HepG2 (cell line): Measurements from ENCODE around the gene KLHL17. TPM values are rescaled to one million over a fixed set of nuclear protein-coding genes. Genes with fewer than 3 reads are reported as not detected.

Experiments
- DRAP1 ChIP-seq: IDR thresholded peaks from 2 replicates; pipeline ENCODE4 v1.6.1; 2016; ENCODE audit warnings: missing genetic modification reagents, missing compliant biosample characterization
- ELF3 ChIP-seq: IDR thresholded peaks from 2 replicates; pipeline ENCODE4 v1.6.1; 2016; ENCODE audit warnings: missing genetic modification reagents, missing compliant biosample characterization
- FIP1L1 ChIP-seq: fragments of 200-400 bp; formaldehyde crosslinking; IDR thresholded peaks from 2 replicates; pipeline ENCODE4 v1.6.1; 2018; ENCODE audit warnings: low read depth, mild to moderate bottlenecking, low read length, moderate library complexity, borderline replicate concordance; ENCODE audit not compliant: insufficient read depth
- IKZF4 ChIP-seq: sonication (generic); formaldehyde crosslinking; IDR thresholded peaks from 2 replicates; pipeline ENCODE4 v1.5.1; 2020; ENCODE audit warnings: borderline replicate concordance, mild to moderate bottlenecking, low read depth, missing genetic modification reagents; ENCODE audit errors: not compliant biosample characterization
- MAF1 ChIP-seq: sonication (generic); formaldehyde crosslinking; IDR thresholded peaks from 2 replicates; pipeline ENCODE4 v1.5.0; 2020; ENCODE audit warnings: missing genetic modification reagents, borderline replicate concordance
- MLX ChIP-seq: IDR thresholded peaks from 2 replicates; pipeline ENCODE4 v1.6.1; 2016
- MZF1 ChIP-seq: sonication (generic); formaldehyde crosslinking; IDR thresholded peaks from 2 replicates; pipeline ENCODE4 v1.8.1; 2023; ENCODE audit warnings: mild to moderate bottlenecking, missing genetic modification reagents, borderline replicate concordance
- PRDM15 ChIP-seq: sonication (generic); formaldehyde crosslinking; IDR thresholded peaks from 2 replicates; pipeline ENCODE4 v1.4.0; 2020; ENCODE audit warnings: missing genetic modification reagents
- RXRA ChIP-seq: sonication (generic); formaldehyde crosslinking; IDR thresholded peaks from 2 replicates; pipeline ENCODE4 v1.5.1; 2020; ENCODE audit warnings: missing genetic modification reagents
- ZNF180 ChIP-seq: sonication (generic); formaldehyde crosslinking; IDR thresholded peaks from 2 replicates; pipeline ENCODE4 v1.4.0; 2020; ENCODE audit warnings: low read depth, missing genetic modification reagents, borderline replicate concordance
- ZNF253 ChIP-seq: sonication (generic); formaldehyde crosslinking; IDR thresholded peaks from 2 replicates; pipeline ENCODE4 v1.8.0; 2022; ENCODE audit warnings: mild to moderate bottlenecking, missing genetic modification reagents, borderline replicate concordance
- ZNF282 ChIP-seq: fragments of 450-650 bp; IDR thresholded peaks from 2 replicates; pipeline ENCODE4 v1.6.1; 2018; ENCODE audit not compliant: partially characterized antibody
- ZNF558 ChIP-seq: sonication (generic); formaldehyde crosslinking; IDR thresholded peaks from 2 replicates; pipeline ENCODE4 v1.9.0; 2022; ENCODE audit warnings: mild to moderate bottlenecking, missing genetic modification reagents, borderline replicate concordance
- ZNF691 ChIP-seq: sonication (generic); formaldehyde crosslinking; IDR thresholded peaks from 2 replicates; pipeline ENCODE4 v1.4.0; 2020; ENCODE audit warnings: missing genetic modification reagents, low read depth, mild to moderate bottlenecking, borderline replicate concordance
- polyA plus RNA-seq, 8 experiments: library from polyadenylated mRNA; depleted of rRNA in 3 of 8; stranded (reverse) in 7 of 8; unstranded in 1 of 8; fragments of >200 nt; fragmentation: Illumina TruSeq in 4 of 8; extraction: Trizol in 4 of 8; gene quantifications; 2 replicates each; pipeline versions ENCODE4 v1.2.1 to v1.2.3, GENCODE V29; 2011 to 2016; ENCODE audit warnings: low read depth in 4 of 8, missing spikeins in 1 of 8, mixed read lengths in 1 of 8; ENCODE audit not compliant: insufficient read depth in 1 of 8
- total RNA-seq, 5 experiments: library from RNA; depleted of rRNA; stranded (reverse); fragments of >200 nt; fragmentation: Illumina TruSeq; extraction: Trizol; gene quantifications; 2 replicates each; pipeline ENCODE4 v1.2.3, GENCODE V29; 2016; ENCODE audit warnings: low read depth in 1 of 5
- TF ChIP-seq, protein P1 (sequence below): sonication (generic); formaldehyde crosslinking; IDR thresholded peaks from 2 replicates; pipeline ENCODE4 v1.5.0; 2020; ENCODE audit warnings: missing genetic modification reagents, mild to moderate bottlenecking, borderline replicate concordance
- TF ChIP-seq, protein P2 (sequence below): sonication (generic); formaldehyde crosslinking; IDR thresholded peaks from 2 replicates; pipeline ENCODE4 v1.9.0; 2022; ENCODE audit warnings: missing genetic modification reagents, mild to moderate bottlenecking, borderline replicate concordance

Gene KLHL17
- total and polyA plus RNA-seq, 2 of the 13 experiments (the other 11 are each of a cell fraction or from before 2014, with no cell fraction given): 9.3 to 24.7 TPM

GRCh38 chr1:1004780-1005697 is 44.7 kb downstream of the KLHL17 start (continued):
- TF ChIP-seq ZNF282 (no peak), ELF3 (CRISPR knock-in tag) (no peak), MAF1 (CRISPR knock-in tag) (no peak), ZNF691 (CRISPR knock-in tag) (no peak), ZNF558 (no peak), ZNF180 (CRISPR knock-in tag) (no peak), PRDM15 (no peak), IKZF4 (CRISPR knock-in tag) (no peak), DRAP1 (CRISPR knock-in tag) (0 out of 2 replicates have a peak, but pooled peaks have one; percentile 53), RXRA (peak; percentile 45; the same call in 1 of the 2 replicates), FIP1L1 (no peak), MZF1 (CRISPR knock-in tag) (no peak), MLX (CRISPR knock-in tag) (no peak), ZNF253 (no peak)
- TF ChIP-seq, protein P1, sequence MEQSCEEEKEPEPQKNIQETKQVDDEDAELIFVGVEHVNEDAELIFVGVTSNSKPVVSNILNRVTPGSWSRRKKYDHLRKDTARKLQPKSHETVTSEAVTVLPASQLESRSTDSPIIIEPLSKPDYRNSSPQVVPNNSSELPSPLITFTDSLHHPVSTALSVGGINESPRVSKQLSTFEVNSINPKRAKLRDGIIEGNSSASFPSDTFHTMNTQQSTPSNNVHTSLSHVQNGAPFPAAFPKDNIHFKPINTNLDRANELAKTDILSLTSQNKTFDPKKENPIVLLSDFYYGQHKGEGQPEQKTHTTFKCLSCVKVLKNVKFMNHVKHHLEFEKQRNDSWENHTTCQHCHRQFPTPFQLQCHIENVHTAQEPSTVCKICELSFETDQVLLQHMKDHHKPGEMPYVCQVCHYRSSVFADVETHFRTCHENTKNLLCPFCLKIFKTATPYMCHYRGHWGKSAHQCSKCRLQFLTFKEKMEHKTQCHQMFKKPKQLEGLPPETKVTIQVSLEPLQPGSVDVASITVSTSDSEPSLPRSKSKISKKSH (CRISPR knock-in tag): no peak; the same call in 1 of the 2 replicates
- TF ChIP-seq, protein P2, sequence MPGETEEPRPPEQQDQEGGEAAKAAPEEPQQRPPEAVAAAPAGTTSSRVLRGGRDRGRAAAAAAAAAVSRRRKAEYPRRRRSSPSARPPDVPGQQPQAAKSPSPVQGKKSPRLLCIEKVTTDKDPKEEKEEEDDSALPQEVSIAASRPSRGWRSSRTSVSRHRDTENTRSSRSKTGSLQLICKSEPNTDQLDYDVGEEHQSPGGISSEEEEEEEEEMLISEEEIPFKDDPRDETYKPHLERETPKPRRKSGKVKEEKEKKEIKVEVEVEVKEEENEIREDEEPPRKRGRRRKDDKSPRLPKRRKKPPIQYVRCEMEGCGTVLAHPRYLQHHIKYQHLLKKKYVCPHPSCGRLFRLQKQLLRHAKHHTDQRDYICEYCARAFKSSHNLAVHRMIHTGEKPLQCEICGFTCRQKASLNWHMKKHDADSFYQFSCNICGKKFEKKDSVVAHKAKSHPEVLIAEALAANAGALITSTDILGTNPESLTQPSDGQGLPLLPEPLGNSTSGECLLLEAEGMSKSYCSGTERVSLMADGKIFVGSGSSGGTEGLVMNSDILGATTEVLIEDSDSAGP: peak; percentile 62; the same call in 1 of the 2 replicates
